Islet of Langerhans (tissue), 1 donor: ENCODE results near the gene FHIP1A.

ENCODE experiments used
- FAIRE-seq: peaks from one replicate; lab custom pipeline; 2011; peaks lifted over from hg19 to GRCh38; lab: Jason Lieb, UNC

Gene FHIP1A

GRCh38 chr4:151418385-151418784 lies 9.4 kb downstream of the FHIP1A start:
- peak; percentile 71 for FAIRE-seq

GRCh38 chr4:151418856-151419255 lies 9.9 kb downstream of the FHIP1A start:
- no peak for FAIRE-seq

GRCh38 chr4:151420250-151420807 lies 11.4 kb downstream of the FHIP1A start:
- no peak for FAIRE-seq

GRCh38 chr4:151422854-151423253 lies 13.9 kb downstream of the FHIP1A start:
- no peak for FAIRE-seq

GRCh38 chr4:151426513-151426912 lies 17.5 kb downstream of the FHIP1A start:
- FAIRE-seq, result no peak

- FAIRE-seq, result no peak
Measured at GRCh38 chr4:151427266-151427665, 18.3 kb downstream of the FHIP1A start.

- FAIRE-seq, result no peak
Measured at GRCh38 chr4:151428346-151428745, 19.4 kb downstream of the FHIP1A start.

- peak; percentile 36 for FAIRE-seq
Measured at GRCh38 chr4:151429957-151430570, 21.1 kb downstream of the FHIP1A start.

- no peak for FAIRE-seq
Measured at GRCh38 chr4:151430740-151431457, 21.9 kb downstream of the FHIP1A start.

GRCh38 chr4:151431728-151432127 lies 22.8 kb downstream of the FHIP1A start:
- peak; percentile 13 for FAIRE-seq

GRCh38 chr4:151432654-151433053 lies 23.7 kb downstream of the FHIP1A start:
- FAIRE-seq, result no peak

- FAIRE-seq, result peak; percentile 61
Measured at GRCh38 chr4:151434183-151434860, 25.3 kb downstream of the FHIP1A start.

GRCh38 chr4:151436093-151436518 lies 27.1 kb downstream of the FHIP1A start:
- no peak for FAIRE-seq

GRCh38 chr4:151437505-151437904 lies 28.5 kb downstream of the FHIP1A start:
- FAIRE-seq, result no peak

GRCh38 chr4:151438154-151438553 lies 29.2 kb downstream of the FHIP1A start:
- FAIRE-seq, result no peak

- no peak for FAIRE-seq
Measured at GRCh38 chr4:151439320-151439719, 30.3 kb downstream of the FHIP1A start.

GRCh38 chr4:151442002-151442401 lies 33.0 kb downstream of the FHIP1A start:
- FAIRE-seq, result no peak

- no peak for FAIRE-seq
Measured at GRCh38 chr4:151443247-151443646, 34.3 kb downstream of the FHIP1A start.

GRCh38 chr4:151443752-151444151 lies 34.8 kb downstream of the FHIP1A start:
- no peak for FAIRE-seq

GRCh38 chr4:151446208-151446607 lies 37.2 kb downstream of the FHIP1A start:
- FAIRE-seq, result no peak

GRCh38 chr4:151454513-151454912 lies 45.5 kb downstream of the FHIP1A start:
- FAIRE-seq, result no peak

GRCh38 chr4:151455212-151455611 lies 46.2 kb downstream of the FHIP1A start:
- FAIRE-seq, result no peak

GRCh38 chr4:151458148-151458547 lies 49.2 kb downstream of the FHIP1A start:
- FAIRE-seq, result no peak
